OCI-LY1 (cell line): ENCODE results near the gene CACNA2D3.

Experiments used
- CTCF ChIP-seq: fragments of 200-600 bp; sonication (generic), shearing (Covaris generic); IDR thresholded peaks from 2 replicates; pipeline ENCODE4 v1.5.1; 2017; ENCODE audit warnings: mild to moderate bottlenecking, antibody characterized with exemption, low read length, moderate library complexity, mixed read lengths
- EZH2 ChIP-seq: fragments of 200-600 bp; sonication (generic), shearing (Covaris generic); IDR thresholded peaks from 2 replicates; pipeline ENCODE4 v1.8.0; 2017; ENCODE audit warnings: borderline replicate concordance, mixed run types, mild to moderate bottlenecking, antibody characterized with exemption, low read length, moderate library complexity, mixed read lengths

DNA sequence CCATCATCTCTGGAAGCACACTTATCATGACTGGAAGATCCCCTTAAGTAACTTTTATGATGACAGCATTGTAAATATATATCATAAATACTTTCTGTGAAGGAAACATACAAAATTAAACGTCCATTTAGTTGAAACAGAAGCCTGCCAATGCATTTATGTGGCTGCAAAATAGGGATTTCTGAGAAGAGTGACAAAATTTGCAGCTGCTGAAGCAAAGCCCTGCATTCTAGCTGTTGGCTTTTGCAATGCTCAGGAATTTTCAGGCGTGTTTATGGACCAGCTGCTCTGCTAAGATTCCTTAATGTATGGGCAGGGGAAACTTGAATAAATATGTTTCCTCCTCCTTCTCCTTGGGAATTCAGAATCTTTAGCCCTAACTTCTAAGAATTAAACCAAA lies 137.3 kb downstream of the CACNA2D3 start:
- no peak for TF ChIP-seq CTCF
- no peak for TF ChIP-seq EZH2
